Right lobe of liver (tissue), 6 donors: ENCODE results near the gene CNTNAP5. TPM values are rescaled to one million over a fixed set of nuclear protein-coding genes. Genes with fewer than 3 reads are reported as not detected.

Source experiments
- ATAC-seq, 4 donors: fragments of 200-7000 bp; cut with Tn5 transposase; one replicate each; pipeline ENCODE4 v1.9.1; 2020; ENCODE audit warnings: mild to moderate bottlenecking in 4 of 4, moderate library complexity in 4 of 4
- DNase-seq, 3 donors: peaks; one replicate each; pipeline ENCODE4 v3.0.0-alpha.2; 2020
- H3K27ac ChIP-seq, 3 donors: fragments of 200-600 bp; one replicate each; pipeline ENCODE4 v1.8.0; 2022
- H3K27me3 ChIP-seq, 2 donors: fragments of 200-600 bp; one replicate each; pipeline ENCODE4 v1.8.0; 2022
- H3K36me3 ChIP-seq, 4 donors: fragments of 200-600 bp; sonication (generic) in 1 of 4; one replicate each; pipeline versions ENCODE4 v1.5.1 to v1.8.0; 2017 to 2022; ENCODE audit warnings: control low read depth in 1 of 4
- H3K4me1 ChIP-seq, 4 donors: fragments of 200-600 bp; sonication (generic) in 1 of 4; one replicate each; pipeline versions ENCODE4 v1.5.1 to v1.8.0; 2017 to 2022; ENCODE audit warnings: control low read depth in 1 of 4
- H3K4me3 ChIP-seq, 3 donors: fragments of 200-600 bp; one replicate each; pipeline ENCODE4 v1.8.0; 2022
- H3K9me3 ChIP-seq, 4 donors: fragments of 200-600 bp; sonication (generic) in 1 of 4; one replicate each; pipeline versions ENCODE4 v1.5.1 to v1.8.0; 2017 to 2022; ENCODE audit warnings: control low read depth in 1 of 4
- POLR2A ChIP-seq: fragments of 450-650 bp; IDR thresholded peaks from one replicate; pipeline ENCODE4 v1.6.1; 2017; ENCODE audit warnings: antibody characterized with exemption, mild to moderate bottlenecking
- WGBS: methylation state at CpG from one replicate; pipeline ENCODE4 v1.1.6; 2018; ENCODE audit warnings: low coverage, low lambda C conversion rate; ENCODE audit not compliant: insufficient coverage; ENCODE audit errors: missing lambda C conversion rate; 5-methylcytosine and 5-hydroxymethylcytosine counted together
- intact Hi-C, 2 donors: fragments of 100-400 bp; cut with DNase I; formaldehyde crosslinking; loops; one replicate each; pipeline versions ENCODE4 v1.11.2 to v1.14.1; 2022
- total RNA-seq, 6 experiments: library from RNA; depleted of rRNA in 2 of 6; stranded (reverse); fragments of >200 nt in 2 of 6; fragmentation: NEBNext Ultra II Directional in 3 of 6; extraction: Animal tissue kit (Norgen Biotek cat#: 25700) in 3 of 6; gene quantifications; one replicate each; pipeline versions ENCODE4 v1.1.0 to v1.2.4, GENCODE V29; 2016 to 2023
- TF ChIP-seq, protein P1 (sequence below), 4 donors: fragments of 200-600 bp in 3 of 4; fragments of 450-650 bp in 1 of 4; IDR thresholded peaks; one replicate each; pipeline versions ENCODE4 v1.5.1 to v1.8.0; 2016 to 2022; ENCODE audit warnings: antibody characterized with exemption in 4 of 4, mild to moderate bottlenecking in 2 of 4
- donor health status: DM: no; HTN: yes; CAD: no.
- donor health status: DM: no; HTN: no; CAD: no.
- donor health status: DM: no; HTN: no; CAD: no.
- donor health status: DM: no; HTN: yes; CAD: no.
- donor health status: DM: no; HTN: yes; CAD: no.

The CNTNAP5 gene
- total RNA-seq, 6 experiments from 2014 or later, result not detected

DNA sequence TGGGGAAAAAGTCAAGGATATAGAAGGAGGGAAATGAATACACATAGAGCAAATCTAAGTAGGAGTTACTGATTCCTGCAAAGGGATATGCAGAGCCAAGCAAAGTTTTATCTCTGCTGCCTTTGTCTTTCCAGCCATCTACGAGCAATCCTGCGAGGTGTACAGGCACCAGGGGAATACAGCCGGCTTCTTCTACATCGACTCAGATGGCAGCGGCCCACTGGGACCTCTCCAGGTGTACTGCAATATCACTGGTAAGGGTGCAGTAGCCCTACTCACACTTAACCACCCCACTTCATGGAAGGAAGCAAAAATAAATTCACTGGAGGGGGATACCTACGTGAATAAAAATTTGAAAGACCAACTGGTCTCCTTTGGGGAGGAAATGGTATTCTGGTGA is 584.6 kb downstream of the CNTNAP5 start:
- Histone ChIP-seq H3K27me3 (no peaks in the 10 kb centered on the region), H3K4me1 (no peaks in the 10 kb centered on the region), H3K36me3 (no peaks in the 10 kb centered on the region), H3K27ac (no peak overlapping the region), H3K9me3 (no peaks in the 10 kb centered on the region), H3K4me3 (no peak overlapping the region)
- ATAC-seq, result no peak
- intact Hi-C loops, result no loop called here
- 47% methylated on average over 6 of the region's 6 CpGs for WGBS
- TF ChIP-seq, protein P1, sequence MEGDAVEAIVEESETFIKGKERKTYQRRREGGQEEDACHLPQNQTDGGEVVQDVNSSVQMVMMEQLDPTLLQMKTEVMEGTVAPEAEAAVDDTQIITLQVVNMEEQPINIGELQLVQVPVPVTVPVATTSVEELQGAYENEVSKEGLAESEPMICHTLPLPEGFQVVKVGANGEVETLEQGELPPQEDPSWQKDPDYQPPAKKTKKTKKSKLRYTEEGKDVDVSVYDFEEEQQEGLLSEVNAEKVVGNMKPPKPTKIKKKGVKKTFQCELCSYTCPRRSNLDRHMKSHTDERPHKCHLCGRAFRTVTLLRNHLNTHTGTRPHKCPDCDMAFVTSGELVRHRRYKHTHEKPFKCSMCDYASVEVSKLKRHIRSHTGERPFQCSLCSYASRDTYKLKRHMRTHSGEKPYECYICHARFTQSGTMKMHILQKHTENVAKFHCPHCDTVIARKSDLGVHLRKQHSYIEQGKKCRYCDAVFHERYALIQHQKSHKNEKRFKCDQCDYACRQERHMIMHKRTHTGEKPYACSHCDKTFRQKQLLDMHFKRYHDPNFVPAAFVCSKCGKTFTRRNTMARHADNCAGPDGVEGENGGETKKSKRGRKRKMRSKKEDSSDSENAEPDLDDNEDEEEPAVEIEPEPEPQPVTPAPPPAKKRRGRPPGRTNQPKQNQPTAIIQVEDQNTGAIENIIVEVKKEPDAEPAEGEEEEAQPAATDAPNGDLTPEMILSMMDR (IDR thresholded peaks at IDR 0.05), result no peak
- TF ChIP-seq POLR2A, result no peak
- no peak for DNase-seq

DNA sequence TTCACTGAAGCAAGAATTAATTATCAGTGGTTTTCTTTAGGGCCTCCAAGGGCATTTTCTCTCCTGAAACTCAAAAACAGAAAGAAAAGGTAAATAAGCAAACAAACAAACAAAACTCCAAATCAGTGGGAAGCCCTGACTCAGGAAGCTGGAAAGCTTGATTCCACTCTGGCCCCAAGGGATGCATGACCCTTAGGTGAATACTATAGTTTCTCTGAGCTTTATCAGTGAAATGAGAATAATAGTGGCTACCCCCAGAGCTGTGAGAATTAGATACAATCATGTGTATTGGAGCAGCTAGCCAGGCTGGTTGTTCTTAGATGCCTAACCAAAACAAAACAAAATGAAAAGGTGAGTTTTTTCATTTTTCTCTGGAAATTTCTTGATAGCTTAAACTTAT is 585.1 kb downstream of the CNTNAP5 start:
- intact Hi-C loops, result no loop called here
- TF ChIP-seq, protein P1 (IDR thresholded peaks at IDR 0.05), result no peak
- TF ChIP-seq POLR2A, result no peak
- DNase-seq (no peak), ATAC-seq (no peak)
- H3K36me3 ChIP-seq, result no peaks in the 10 kb centered on the region
- no peak overlapping the region for H3K27ac ChIP-seq
- H3K9me3 ChIP-seq, result no peaks in the 10 kb centered on the region
- no peaks in the 10 kb centered on the region for H3K4me1 ChIP-seq
- no peak overlapping the region for H3K4me3 ChIP-seq
- no peaks in the 10 kb centered on the region for H3K27me3 ChIP-seq

DNA sequence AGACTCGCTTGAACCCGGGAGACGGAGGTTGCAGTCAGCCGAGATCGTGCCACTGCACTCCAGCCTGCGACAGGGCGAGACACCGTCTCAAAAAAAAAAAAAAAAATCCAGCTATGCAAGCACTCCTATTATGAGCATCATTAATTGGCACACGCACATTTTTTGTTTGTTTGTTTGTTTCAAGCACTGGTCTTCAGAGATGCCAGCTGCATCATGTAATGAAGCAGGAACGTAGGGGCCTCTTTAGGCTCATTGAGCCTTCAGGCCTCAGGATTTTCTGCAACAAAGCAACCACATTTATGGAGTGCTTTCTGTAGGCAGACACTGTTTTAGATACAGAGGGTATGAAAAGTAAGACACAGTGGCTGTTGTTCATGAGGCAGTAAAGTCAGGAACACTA is 585.8 kb downstream of the CNTNAP5 start:
- DNase-seq, result no peak
- Histone ChIP-seq H3K36me3 (no peaks in the 10 kb centered on the region), H3K27me3 (no peaks in the 10 kb centered on the region), H3K27ac (no peak overlapping the region), H3K4me1 (no peaks in the 10 kb centered on the region), H3K9me3 (no peaks in the 10 kb centered on the region), H3K4me3 (no peak overlapping the region)
- 86% methylated on average over 10 of the region's 10 CpGs for WGBS
- ATAC-seq, result no peak
- intact Hi-C loops, result no loop called here
- TF ChIP-seq, protein P1 (IDR thresholded peaks at IDR 0.05), result no peak
- no peak for TF ChIP-seq POLR2A

DNA sequence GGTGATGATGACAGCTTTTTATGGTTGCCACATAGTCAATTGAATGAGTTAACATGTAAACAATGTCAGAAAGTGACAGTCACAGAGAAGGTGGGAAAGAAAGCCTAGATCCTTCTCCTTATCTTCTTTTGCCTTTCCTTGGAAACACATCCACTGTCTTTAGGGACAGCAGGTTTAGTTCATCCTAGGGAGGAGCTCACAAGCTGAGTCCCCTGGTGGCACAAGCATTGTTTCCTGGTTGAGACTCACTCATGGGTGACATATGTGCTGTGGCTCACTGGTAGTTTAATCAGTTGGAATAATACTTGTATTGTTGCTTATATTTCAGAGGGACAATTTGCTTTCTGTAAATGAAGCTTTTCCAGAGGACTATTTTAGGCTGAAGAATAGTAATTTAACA is 598.5 kb downstream of the CNTNAP5 start:
- DNase-seq (no peak), ATAC-seq (no peak)
- Histone ChIP-seq H3K9me3 (no peaks in the 10 kb centered on the region), H3K4me3 (no peak overlapping the region), H3K27me3 (no peaks in the 10 kb centered on the region), H3K36me3 (no peaks in the 10 kb centered on the region), H3K27ac (no peak overlapping the region), H3K4me1 (no peaks in the 10 kb centered on the region)
- no peak for TF ChIP-seq POLR2A
- intact Hi-C loops, result no loop called here

DNA sequence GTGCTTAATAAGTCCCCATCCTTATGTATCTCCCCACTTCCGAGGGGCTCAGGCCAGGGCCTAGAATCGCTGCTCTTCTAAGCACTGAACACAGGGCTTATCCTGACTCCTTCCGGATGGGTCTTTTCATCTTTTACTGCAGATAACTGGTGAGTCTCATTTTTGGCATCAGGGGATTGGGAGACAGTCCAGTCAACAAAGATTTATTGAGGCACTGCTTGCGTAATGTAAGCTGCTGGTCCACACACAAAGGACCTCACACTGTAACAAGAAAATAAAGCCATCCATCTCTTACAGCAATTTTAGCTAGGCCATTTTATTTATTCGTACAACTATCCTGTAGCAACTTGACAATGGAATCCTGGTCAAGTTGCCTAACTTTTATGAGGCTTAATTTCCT is 600.5 kb downstream of the CNTNAP5 start:
- DNase-seq (no peak), ATAC-seq (peak in 2 of 4 donors; percentile 67 to 70)
- H3K27me3 ChIP-seq, result no peaks in the 10 kb centered on the region
- no peaks in the 10 kb centered on the region for H3K4me1 ChIP-seq
- H3K9me3 ChIP-seq, result no peaks in the 10 kb centered on the region
- H3K36me3 ChIP-seq, result no peaks in the 10 kb centered on the region
- H3K27ac ChIP-seq, result no peak overlapping the region
- TF ChIP-seq, protein P1 (IDR thresholded peaks at IDR 0.05), result no peak
- no peak for TF ChIP-seq POLR2A
- no peak overlapping the region for H3K4me3 ChIP-seq
- intact Hi-C loops, result no loop called here
- 54% methylated on average over 5 of the region's 5 CpGs for WGBS
